Stimulated activated CD4-positive, alpha-beta T cell treated with anti-CD3 and anti-CD28 coated beads, Interleukin-4, amount 100 ng/mL, for 1 hour (primary cell): Measurements from ENCODE around the gene VPS13D.
"Not testable (repeated sequence)": the region's sequence is repeated elsewhere in the genome, so short reads cannot be mapped to it uniquely, and the experiment has no call there.

Source experiments
- DNase-seq: peaks from one replicate; pipeline ENCODE4 v3.0.0-alpha.2; 2020

The VPS13D gene

DNA sequence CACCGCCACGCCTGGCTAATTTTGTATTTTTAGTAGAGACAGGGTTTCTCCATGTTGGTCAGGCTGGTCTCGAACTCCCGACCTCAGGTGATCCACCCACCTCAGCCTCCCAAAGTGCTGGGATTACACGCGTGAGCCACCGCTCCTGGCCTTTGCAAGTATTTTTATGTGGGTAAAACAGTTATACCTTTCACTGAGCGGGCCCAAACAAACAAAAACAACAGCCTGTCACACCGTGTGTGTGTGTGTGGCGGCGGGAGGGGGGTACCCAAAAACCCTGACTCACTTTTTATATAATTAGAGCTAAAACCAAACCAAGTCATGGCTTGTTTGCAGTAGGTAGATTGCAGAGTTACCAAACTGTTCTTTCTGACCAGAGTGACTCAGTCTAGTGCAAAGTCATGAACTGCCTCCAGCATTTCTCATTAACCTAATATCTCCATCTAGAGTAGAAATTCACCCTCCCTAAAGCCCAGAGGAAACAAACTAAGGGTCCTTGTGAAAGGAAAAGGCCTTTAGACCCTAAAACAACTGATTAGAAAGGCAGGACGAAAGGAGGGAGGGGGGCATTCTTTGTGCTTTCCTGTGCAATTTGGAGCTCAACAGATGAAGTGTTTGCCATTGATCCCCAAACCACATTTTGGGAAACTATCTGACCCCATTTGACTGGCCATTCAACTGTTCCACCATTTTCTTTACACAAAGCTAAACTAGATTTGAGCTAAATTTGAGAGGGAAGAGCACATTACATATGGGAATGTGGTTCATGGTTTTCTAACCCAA lies 207.2 kb downstream of the VPS13D start:
- peak; percentile 31 for DNase-seq

DNA sequence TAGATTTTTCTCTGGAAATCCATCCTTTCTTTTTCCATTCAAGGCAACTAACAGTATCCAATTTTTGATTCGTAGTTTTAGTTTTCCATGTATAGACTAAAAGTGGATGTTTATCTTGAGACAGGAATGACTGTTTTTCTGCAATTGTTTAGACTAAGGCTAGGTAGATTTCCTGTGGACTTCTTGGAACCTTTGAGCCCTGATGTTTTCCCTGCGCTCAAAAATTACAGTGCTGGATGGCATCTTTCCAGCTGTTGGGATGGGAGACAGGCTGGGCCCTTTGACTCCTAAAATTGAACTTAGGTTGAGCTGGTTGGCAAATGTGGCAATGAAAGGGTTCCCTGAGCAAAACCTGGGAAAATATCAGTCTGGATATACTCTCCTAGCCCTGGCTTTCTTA lies 207.8 kb downstream of the VPS13D start:
- no peak for DNase-seq

- DNase-seq, result peak; percentile 22
These were observed 208.6 kb downstream of the VPS13D start for GRCh38 chr1:12438349-12438924.

GRCh38 chr1:12439073-12439472 lies 209.2 kb downstream of the VPS13D start:
- DNase-seq, result no peak

- DNase-seq, result no peak
These were observed 211.7 kb downstream of the VPS13D start for GRCh38 chr1:12441414-12442105.

- no peak for DNase-seq
These were observed 212.4 kb downstream of the VPS13D start for GRCh38 chr1:12442217-12442616.

DNA sequence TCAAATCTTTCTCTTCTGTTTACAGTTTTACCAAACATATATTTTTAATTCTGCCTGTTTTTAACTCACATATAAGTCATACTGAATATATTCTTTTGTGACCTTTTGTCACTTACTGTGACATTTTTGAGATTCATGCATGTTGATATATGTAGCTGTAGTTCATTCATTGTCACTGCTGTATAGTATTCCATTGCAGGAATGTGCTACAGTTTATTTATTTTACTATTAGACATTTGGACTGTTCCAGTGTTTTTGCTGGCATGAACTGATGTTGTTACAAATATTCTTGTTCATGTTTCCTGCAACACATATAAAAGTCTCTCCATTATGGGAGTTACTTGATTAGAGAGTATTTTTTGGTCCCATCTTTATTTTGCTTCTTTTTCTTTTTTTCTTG lies 213.3 kb downstream of the VPS13D start:
- DNase-seq, result no peak

- no peak for DNase-seq
These were observed 214.6 kb downstream of the VPS13D start for GRCh38 chr1:12444329-12444841.

DNA sequence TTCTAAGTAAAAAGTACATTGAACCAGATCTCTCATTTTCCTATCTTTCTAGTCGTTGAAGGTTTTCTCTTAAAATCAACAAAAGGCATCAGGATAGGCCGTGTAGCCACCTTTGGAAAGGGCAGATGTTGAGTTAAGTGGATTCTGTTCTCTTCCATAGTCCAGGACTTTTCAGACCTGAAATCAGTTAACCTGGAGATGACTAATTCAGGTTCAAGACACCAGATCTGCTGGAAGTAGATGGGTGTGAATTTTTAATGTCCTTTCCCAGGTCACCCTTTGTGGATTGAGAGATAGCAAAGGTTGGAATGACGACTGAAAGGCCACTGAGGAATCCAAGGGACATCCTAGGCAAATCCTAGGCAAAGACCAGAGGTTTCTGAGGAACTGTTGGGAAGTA lies 215.4 kb downstream of the VPS13D start:
- DNase-seq, result no peak

GRCh38 chr1:12446593-12446992 lies 216.8 kb downstream of the VPS13D start:
- DNase-seq, result no peak

GRCh38 chr1:12447307-12447706 lies 217.5 kb downstream of the VPS13D start:
- DNase-seq, result no peak

DNA sequence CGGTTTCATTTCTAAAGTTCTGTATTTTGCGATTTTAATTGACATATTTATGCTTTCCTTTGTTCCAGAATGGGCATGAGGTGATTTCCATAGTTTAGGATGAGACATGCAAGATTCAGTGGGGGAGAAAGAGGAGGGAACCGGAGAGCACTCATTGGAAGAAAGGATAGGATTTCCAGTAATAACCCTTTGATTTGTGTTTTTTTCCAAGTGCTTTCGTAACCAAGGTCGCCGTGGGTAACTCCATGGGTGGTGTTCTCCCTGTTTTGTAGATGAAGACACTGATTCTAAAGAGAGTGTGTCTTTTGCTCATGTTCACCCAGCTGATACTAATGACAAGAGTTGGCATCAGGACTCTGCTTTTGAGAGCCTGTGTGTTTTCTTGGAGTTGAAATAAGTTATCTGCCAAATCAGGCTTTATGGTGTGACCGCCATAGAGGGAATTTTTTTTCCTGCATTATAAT lies 218.1 kb downstream of the VPS13D start:
- no peak for DNase-seq

- no peak for DNase-seq
These were observed 218.9 kb downstream of the VPS13D start for GRCh38 chr1:12448746-12449177.

DNA sequence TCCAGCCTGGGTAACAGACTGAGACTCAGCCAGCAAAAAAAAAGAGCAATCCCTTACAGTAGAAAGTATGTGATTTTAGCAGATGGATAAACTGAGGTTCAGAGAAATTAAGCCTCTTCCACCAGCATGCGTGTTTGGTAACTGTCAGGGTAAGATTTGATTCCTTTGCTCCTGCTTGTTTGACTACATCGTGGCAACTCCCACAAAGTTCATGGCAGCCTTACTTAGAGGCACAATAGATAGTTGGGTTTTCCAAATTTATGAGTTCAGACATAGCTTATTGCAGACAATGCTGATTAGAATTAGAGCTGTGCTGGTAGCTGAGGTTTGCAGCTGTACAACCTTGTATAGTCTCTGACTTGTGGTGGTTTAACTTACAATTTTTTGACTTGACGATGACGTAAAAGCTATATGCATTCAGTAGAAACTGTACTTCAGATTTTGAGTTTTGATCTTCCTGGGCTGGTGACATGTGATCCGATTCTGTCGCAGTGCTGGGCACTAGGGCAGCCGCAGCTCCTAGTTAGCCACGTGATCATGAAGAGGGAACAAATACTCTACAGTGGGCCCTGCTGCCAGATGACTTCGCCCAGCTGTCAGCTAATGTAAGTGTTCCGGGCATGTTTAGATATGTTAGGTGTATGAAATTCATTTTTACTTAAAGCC lies 220.4 kb downstream of the VPS13D start:
- no peak for DNase-seq

DNA sequence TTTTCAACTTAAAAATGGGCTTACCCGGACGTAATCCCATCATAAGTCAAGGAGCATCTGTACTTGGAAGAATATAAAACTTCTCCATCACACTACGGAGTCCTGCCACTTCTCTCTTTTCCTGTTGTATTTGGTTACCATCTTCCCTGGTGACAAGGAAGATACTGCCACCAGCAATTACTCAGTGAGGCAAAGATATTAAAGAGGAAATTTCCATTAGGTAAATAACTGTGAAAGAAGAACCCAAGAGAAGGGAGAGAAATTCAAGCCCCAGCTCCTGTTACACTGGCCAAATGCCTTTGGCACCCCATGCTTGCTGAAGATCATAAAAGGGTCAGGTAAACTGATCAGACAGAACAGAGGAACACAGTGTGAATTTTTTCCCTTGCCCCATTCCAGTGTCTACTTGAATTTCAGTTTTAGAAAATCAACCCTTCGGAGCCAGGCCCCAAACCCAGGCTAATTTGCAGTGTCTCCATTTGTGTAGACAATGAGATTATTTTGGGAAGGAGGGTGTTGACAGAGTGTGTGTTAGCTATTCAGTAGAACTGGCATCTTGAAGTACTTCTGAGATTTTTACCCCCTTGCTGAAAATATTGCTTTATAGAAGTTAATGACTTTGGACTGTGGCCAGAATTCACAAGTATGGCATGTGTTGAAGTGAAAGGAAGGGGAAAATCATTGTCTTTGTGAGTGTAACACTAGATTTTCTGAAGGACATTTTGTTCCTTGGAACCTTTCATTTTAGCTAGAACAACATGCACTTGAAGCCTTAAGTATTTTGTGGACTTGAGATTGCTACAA lies 221.1 kb downstream of the VPS13D start:
- DNase-seq, result no peak

GRCh38 chr1:12451560-12451900 lies 221.7 kb downstream of the VPS13D start:
- no peak for DNase-seq

GRCh38 chr1:12452262-12452661 lies 222.4 kb downstream of the VPS13D start:
- no peak for DNase-seq

DNA sequence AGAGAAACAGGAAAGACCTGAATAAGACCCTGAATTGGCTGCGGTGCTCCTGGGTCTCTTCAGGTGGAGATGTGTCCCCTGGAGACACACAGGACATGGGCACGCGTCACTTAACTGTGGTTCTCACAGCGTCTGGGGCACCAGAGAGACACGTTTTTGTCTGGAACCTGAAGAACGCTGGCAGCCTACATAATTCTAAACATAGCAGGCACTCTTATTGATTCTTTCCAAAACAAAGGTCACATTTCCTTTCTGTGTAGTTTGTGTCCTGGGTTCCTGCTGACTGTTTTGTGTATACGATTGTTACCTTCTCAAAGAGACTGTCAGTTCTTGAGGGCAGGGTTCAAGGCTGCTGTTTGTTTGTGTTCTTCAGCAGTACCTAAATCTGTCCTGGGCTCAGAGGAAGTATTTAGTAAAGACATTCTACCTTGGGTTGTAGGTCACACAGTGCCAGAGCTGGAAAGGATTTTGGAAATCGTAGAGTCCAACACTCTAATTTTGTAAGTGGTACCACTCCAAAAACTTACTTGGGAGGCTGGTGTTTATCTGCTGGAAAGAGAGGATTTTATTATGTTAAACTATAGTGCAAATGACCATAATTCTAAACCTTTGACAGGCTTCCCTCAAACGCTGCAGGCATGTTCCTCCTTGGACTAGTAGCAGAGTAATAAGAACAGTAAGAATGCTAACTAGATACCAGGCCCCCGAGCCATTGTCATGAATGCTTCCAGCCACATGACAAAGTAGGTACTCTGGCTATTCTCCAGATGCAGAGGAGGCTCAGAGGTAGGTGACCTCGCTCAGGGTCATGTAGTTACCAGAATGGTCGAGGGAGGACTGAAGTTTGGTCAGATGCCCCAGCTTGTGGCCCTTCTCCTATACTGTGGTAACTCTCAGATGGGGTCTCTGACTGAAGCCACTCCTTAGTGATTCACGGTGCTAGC lies 223.8 kb downstream of the VPS13D start:
- DNase-seq, result no peak

- no peak for DNase-seq
These were observed 224.9 kb downstream of the VPS13D start for GRCh38 chr1:12454406-12455391.

DNA sequence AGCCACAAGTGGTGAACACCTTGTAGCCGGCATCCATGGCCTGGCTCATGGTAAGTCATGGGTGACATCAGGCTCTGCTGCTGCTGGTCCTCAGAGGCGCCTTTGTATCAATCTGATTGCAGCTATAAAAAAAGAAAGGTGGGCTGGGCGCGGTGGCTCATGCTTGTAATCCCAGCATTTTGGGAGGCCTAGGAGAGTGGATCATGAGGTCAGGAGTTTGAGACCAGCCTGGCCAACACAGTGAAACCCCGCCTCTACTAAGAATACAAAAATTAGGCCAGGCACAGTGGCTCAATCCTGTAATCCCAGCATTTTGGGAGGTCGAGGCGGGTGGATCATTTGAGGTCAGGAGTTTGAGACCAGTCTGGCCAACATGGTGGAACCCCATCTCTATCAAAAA lies 226.3 kb downstream of the VPS13D start:
- DNase-seq, result not testable (repeated sequence)
